GM18867 (cell line): ENCODE results near the gene PAX5.

Experiments
- ATAC-seq: cut with Tn5 transposase; IDR thresholded peaks from one replicate; pipeline ENCODE4 v1.9.1; 2021; ENCODE audit warnings: mild to moderate bottlenecking, moderate library complexity; ENCODE audit not compliant: unreplicated experiment

PAX5 gene

GRCh38 chr9:36817160-36817834, 216.8 kb downstream of the PAX5 start:
- no peak for ATAC-seq

- ATAC-seq = no peak
Measured at GRCh38 chr9:36816371-36816770, 217.7 kb downstream of the PAX5 start.

- ATAC-seq = no peak
Measured at GRCh38 chr9:36815566-36816348, 218.3 kb downstream of the PAX5 start.

GRCh38 chr9:36815023-36815422, 219.0 kb downstream of the PAX5 start:
- no peak for ATAC-seq

GRCh38 chr9:36813154-36813553, 220.9 kb downstream of the PAX5 start:
- ATAC-seq = no peak

GRCh38 chr9:36812556-36812955, 221.5 kb downstream of the PAX5 start:
- ATAC-seq = no peak

GRCh38 chr9:36808251-36808650, 225.8 kb downstream of the PAX5 start:
- no peak for ATAC-seq

GRCh38 chr9:36803961-36804360, 230.1 kb downstream of the PAX5 start:
- ATAC-seq = no peak

GRCh38 chr9:36802201-36802920, 231.7 kb downstream of the PAX5 start:
- no peak for ATAC-seq

GRCh38 chr9:36800455-36800854, 233.6 kb downstream of the PAX5 start:
- ATAC-seq = no peak

- ATAC-seq = no peak
Measured at GRCh38 chr9:36798350-36799065, 235.6 kb downstream of the PAX5 start.

GRCh38 chr9:36797471-36798220, 236.4 kb downstream of the PAX5 start:
- no peak for ATAC-seq

- ATAC-seq = no peak
Measured at GRCh38 chr9:36796671-36797419, 237.2 kb downstream of the PAX5 start.

- no peak for ATAC-seq
Measured at GRCh38 chr9:36794461-36794860, 239.6 kb downstream of the PAX5 start.

GRCh38 chr9:36793277-36793676, 240.8 kb downstream of the PAX5 start:
- ATAC-seq = no peak

GRCh38 chr9:36791222-36791950, 242.7 kb downstream of the PAX5 start:
- no peak for ATAC-seq

- ATAC-seq = no peak
Measured at GRCh38 chr9:36789886-36790285, 244.2 kb downstream of the PAX5 start.

- ATAC-seq = no peak
Measured at GRCh38 chr9:36788534-36788933, 245.5 kb downstream of the PAX5 start.

- ATAC-seq = no peak
Measured at GRCh38 chr9:36787709-36788108, 246.4 kb downstream of the PAX5 start.
